H54 (cell line): ENCODE data around the gene REC8.

Source experiments
- DNase-seq: peaks from one replicate; pipeline ENCODE4 v3.0.0; 2011; ENCODE audit warnings: low spot score, mixed read lengths; ENCODE audit not compliant: insufficient read length
- FAIRE-seq: peaks from 3 replicates; lab custom pipeline; 2011; peaks lifted over from hg19 to GRCh38; lab: Jason Lieb, UNC
- POLR2A ChIP-seq: IDR thresholded peaks from 2 replicates; pipeline ENCODE4 v1.6.1; 2011; ENCODE audit warnings: low read depth, mild to moderate bottlenecking, low read length

Gene REC8

GRCh38 chr14:24145219-24145618 is 26.7 kb upstream of the REC8 start:
- DNase-seq (no peak), FAIRE-seq (no peak)
- TF ChIP-seq POLR2A: no peak

GRCh38 chr14:24145690-24146452 is 26.0 kb upstream of the REC8 start:
- FAIRE-seq: no peak
- TF ChIP-seq POLR2A: no peak
- no peak for DNase-seq

- FAIRE-seq (peak; percentile 30), DNase-seq (peak; percentile 89)
- peak; percentile 50; the same call in 1 of the 2 replicates for TF ChIP-seq POLR2A
Observed at GRCh38 chr14:24146453-24146977, 25.4 kb upstream of the REC8 start, which contains the start of gene PSME2. PSME2 (minus strand) TSS chr14:24146610; CDS start chr14:24146581, 29 bp downstream.

DNA sequence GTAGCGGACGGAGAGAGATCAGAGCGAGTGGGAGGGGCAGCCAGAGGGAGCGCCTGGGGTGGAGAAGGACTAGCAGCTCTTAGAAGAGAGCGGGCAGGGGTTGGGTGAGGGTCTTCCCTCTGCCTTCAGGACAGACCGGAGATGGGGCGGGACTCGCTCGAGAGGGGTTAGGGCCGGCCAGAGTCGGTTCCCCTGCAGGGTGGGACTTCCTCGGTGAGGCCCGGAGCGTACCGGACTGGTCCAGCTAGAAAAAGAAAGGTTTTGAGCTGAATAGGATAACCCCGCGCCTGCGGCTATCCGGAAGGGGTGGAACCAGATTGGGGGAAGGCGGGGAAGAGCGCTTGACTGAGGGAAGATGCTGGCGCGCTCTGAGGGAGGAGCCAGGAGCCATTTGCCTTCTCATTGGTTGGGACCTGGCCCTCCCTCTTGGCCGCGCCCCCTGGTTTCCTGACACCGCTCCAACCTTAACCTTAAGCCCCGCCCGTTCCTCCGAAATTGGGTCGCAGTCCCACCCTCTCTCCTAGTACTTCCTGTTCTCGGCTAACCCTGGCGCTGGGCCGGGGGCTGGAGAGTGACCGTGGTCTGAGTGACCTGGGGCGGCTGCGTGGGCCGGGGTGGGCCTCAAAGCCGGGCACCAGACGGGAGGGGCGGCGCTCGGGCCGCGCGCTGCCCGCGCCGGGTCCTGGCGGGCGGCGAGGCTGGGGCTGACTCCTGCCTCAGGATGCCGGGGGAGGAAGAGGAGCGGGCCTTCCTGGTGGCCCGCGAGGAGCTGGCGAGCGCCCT is 24.7 kb upstream of the REC8 start, which contains the start of gene RNF31:
Gene RNF31, plus strand, starts transcription at position 521 of the 783 bp plus-strand sequence. Its CDS starts 201 bp downstream, at position 722.
- FAIRE-seq (peak; percentile 61), DNase-seq (peak; percentile 75)
- TF ChIP-seq POLR2A: peak; percentile 50; the same call in 1 of the 2 replicates

DNA sequence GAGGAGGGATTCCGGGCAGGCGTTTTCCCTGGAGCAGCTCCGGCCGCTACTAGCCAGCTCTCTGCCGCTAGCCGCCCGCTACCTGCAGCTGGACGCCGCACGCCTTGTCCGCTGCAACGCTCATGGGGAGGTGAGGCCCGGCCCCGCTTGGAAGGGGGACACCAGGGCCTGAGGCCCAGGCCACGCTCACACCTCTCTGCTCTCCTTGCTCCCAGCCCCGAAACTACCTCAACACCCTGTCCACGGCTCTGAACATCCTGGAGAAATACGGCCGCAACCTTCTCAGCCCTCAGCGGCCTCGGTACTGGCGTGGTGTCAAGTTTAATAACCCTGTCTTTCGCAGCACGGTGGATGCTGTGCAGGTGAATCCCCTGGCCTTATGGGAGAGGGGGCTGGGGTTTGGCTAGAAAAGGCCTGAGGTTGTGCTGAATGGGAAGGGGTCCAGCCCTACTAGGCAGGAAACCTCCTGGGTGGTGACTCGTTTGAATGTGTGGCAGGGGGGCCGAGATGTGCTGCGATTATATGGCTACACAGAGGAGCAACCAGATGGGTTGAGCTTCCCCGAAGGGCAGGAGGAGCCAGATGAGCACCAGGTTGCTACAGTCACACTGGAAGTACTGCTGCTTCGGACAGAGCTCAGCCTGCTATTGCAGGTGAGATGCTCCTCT is 24.0 kb upstream of the REC8 start:
- no peak for TF ChIP-seq POLR2A
- DNase-seq (no peak), FAIRE-seq (no peak)

DNA sequence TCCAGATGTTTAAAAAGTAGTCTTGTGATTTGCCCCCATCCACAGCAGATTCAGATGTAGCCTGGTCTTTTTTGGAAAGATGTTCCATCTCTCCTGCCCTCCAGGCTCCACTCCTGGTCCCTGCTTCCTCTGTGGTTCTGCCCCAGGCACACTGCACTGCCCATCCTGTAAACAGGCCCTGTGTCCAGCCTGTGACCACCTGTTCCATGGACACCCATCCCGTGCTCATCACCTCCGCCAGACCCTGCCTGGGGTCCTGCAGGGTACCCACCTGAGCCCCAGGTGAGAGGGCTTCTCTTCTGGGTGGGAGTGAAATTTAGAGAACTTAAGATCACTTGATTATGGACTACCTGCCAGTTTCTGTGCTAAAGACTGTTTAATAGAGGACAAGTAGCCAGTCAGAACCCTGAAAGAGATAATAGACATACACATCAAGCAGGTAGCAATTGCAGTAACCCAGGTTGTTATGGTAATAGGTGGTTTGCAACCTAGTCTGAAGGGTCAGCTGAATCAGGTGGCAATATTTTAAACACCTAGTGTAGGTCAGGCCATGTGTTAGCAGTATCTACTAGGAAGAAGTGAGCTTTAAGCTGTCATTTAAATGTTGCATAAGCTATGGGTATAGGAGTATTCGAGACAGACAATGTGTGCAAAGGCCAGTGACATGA is 22.4 kb upstream of the REC8 start:
- no peak for TF ChIP-seq POLR2A
- no peak for FAIRE-seq
- DNase-seq: no peak

GRCh38 chr14:24150061-24150460 is 21.8 kb upstream of the REC8 start:
- TF ChIP-seq POLR2A: no peak
- no peak for FAIRE-seq
- DNase-seq: no peak

DNA sequence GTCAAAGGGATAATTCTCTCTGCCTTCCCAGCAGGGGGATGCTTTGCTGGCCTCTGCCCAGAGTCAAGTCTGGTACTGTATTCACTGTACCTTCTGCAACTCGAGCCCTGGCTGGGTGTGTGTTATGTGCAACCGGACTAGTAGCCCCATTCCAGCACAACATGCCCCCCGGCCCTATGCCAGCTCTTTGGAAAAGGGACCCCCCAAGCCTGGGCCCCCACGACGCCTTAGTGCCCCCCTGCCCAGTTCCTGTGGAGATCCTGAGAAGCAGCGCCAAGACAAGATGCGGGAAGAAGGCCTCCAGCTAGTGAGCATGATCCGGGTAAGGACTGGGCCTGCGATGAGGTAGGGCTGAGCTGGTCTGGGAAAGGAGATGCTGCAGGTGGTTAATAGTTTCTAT is 21.3 kb upstream of the REC8 start:
- no peak for FAIRE-seq
- TF ChIP-seq POLR2A: no peak

DNA sequence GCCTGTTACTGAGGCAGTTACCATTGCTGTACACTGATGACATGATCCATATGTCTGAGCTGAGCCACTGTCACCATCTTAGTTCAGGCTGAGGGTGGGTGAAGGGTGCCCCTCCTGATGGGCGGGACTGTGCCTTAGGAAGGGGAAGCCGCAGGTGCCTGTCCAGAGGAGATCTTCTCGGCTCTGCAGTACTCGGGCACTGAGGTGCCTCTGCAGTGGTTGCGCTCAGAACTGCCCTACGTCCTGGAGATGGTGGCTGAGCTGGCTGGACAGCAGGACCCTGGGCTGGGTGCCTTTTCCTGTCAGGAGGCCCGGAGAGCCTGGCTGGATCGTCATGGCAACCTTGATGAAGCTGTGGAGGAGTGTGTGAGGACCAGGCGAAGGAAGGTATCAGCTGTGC is 20.9 kb upstream of the REC8 start:
- no peak for FAIRE-seq
- no peak for TF ChIP-seq POLR2A

More for the DNA sequence above, 21.3 kb upstream of the REC8 start:
- DNase-seq: no peak

GRCh38 chr14:24151404-24152080 is 20.3 kb upstream of the REC8 start:
- FAIRE-seq (no peak), DNase-seq (no peak)
- no peak for TF ChIP-seq POLR2A

More for the DNA sequence above, 20.9 kb upstream of the REC8 start:
- no peak for DNase-seq

- DNase-seq (no peak), FAIRE-seq (no peak)
- TF ChIP-seq POLR2A: no peak
Observed at GRCh38 chr14:24155100-24155499, 16.8 kb upstream of the REC8 start.

- DNase-seq (no peak), FAIRE-seq (no peak)
- TF ChIP-seq POLR2A: no peak
Observed at GRCh38 chr14:24156840-24157239, 15.0 kb upstream of the REC8 start.
